Measurements from ENCODE around the gene IFT74.

DNA sequence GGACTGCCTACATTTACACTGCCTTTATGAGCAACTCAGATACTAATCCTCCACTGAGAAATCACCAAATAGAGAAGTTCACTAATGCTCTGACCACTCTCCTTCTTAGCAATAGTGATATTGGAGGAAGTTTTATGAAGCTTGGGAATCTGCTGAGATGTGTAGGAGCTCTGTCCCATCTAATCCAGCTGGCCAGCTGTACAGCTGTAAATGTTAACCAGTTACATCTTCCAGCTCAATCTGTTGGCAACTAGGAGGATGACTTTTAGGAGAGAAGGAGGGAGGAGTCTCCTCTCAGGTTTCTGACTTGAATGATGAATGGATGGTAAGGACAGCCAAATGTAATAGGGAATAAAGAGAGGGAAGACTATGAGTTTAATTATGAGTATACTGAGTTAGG lies 85.5 kb downstream of the IFT74 start:
- TF ChIP-seq, protein P1, sequence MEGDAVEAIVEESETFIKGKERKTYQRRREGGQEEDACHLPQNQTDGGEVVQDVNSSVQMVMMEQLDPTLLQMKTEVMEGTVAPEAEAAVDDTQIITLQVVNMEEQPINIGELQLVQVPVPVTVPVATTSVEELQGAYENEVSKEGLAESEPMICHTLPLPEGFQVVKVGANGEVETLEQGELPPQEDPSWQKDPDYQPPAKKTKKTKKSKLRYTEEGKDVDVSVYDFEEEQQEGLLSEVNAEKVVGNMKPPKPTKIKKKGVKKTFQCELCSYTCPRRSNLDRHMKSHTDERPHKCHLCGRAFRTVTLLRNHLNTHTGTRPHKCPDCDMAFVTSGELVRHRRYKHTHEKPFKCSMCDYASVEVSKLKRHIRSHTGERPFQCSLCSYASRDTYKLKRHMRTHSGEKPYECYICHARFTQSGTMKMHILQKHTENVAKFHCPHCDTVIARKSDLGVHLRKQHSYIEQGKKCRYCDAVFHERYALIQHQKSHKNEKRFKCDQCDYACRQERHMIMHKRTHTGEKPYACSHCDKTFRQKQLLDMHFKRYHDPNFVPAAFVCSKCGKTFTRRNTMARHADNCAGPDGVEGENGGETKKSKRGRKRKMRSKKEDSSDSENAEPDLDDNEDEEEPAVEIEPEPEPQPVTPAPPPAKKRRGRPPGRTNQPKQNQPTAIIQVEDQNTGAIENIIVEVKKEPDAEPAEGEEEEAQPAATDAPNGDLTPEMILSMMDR (IDR thresholded peaks at IDR 0.05; ENCODE audit: insufficient read depth, low read length), result no peak
- TF ChIP-seq POLR2AphosphoS5 (IDR thresholded peaks at IDR 0.05; ENCODE audit: low read depth) (no peak), GABPA (IDR thresholded peaks at IDR 0.05; ENCODE audit: low read depth) (no peak)

Measured in HL-60 (cell line).